Uterus (tissue), 4 donors: ENCODE data around the gene CPNE9. TPM values are rescaled to one million over a fixed set of nuclear protein-coding genes. Genes with fewer than 3 reads are reported as not detected.

ENCODE experiments used
- DNase-seq, 2 donors: peaks; one replicate each; pipeline ENCODE4 v3.0.0-alpha.2; 2019 to 2020
- H3K27ac ChIP-seq, 2 donors: fragments of 200-600 bp; sonication (generic); 1 replicate in 1 of 2; 2 replicates in 1 of 2; pipeline ENCODE4 v1.5.1; 2016 to 2018
- H3K27me3 ChIP-seq, 2 donors: fragments of 200-600 bp; sonication (generic); one replicate each; pipeline ENCODE4 v1.5.1; 2018 to 2019; ENCODE audit warnings: control low read depth in 1 of 2
- H3K36me3 ChIP-seq, 2 donors: fragments of 200-600 bp; sonication (generic); one replicate each; pipeline ENCODE4 v1.5.1; 2019; ENCODE audit warnings: control low read depth in 1 of 2
- H3K4me1 ChIP-seq, 2 donors: fragments of 200-600 bp; sonication (generic); one replicate each; pipeline ENCODE4 v1.5.1; 2018 to 2019; ENCODE audit warnings: control low read depth in 1 of 2
- H3K4me3 ChIP-seq, 2 donors: fragments of 200-600 bp; sonication (generic); 1 replicate in 1 of 2; 2 replicates in 1 of 2; pipeline ENCODE4 v1.5.1; 2018 to 2019; ENCODE audit warnings: mild to moderate bottlenecking in 1 of 2
- H3K9me3 ChIP-seq, 2 donors: fragments of 200-600 bp; sonication (generic); one replicate each; pipeline ENCODE4 v1.5.1; 2019; ENCODE audit warnings: control low read depth in 1 of 2
- CTCF ChIP-seq, 4 experiments: fragments of 200-600 bp in 2 of 4; fragments of 450-650 bp in 2 of 4; sonication (generic) in 2 of 4; IDR thresholded peaks; one replicate each; pipeline ENCODE4 v1.5.1; 2016 to 2019; ENCODE audit warnings: antibody characterized with exemption in 4 of 4, mild to moderate bottlenecking in 2 of 4, moderate library complexity in 1 of 4
- POLR2A ChIP-seq, 2 donors: fragments of 450-650 bp; IDR thresholded peaks; one replicate each; pipeline ENCODE4 v1.6.1; 2016; ENCODE audit warnings: antibody characterized with exemption in 2 of 2, mild to moderate bottlenecking in 1 of 2, moderate library complexity in 1 of 2
- intact Hi-C: fragments of 100-400 bp; cut with DNase I; formaldehyde crosslinking; loops from one replicate; pipeline ENCODE4 v1.15.1; 2023; ENCODE audit warnings: low total_unique reads
- total RNA-seq, 4 donors: library from RNA; depleted of rRNA in 3 of 4; stranded (reverse); fragments of >200 nt in 3 of 4; gene quantifications; one replicate each; pipeline versions ENCODE4 v1.1.0 to v1.2.4, GENCODE V29; 2014 to 2023
- donor health status: DM: yes; HTN: yes; CAD: no.

Gene CPNE9
- total RNA-seq, 4 donors from 2014 or later = not detected

GRCh38 chr3:9676785-9677184 is 26.8 kb upstream of the CPNE9 start:
- no peaks in the 10 kb centered on the region for H3K27me3 ChIP-seq
- intact Hi-C loops = no loop called here
- H3K36me3 ChIP-seq = no peaks in the 10 kb centered on the region
- TF ChIP-seq POLR2A (IDR thresholded peaks at IDR 0.05) = no peak
- TF ChIP-seq CTCF (IDR thresholded peaks at IDR 0.05) = no peak
- no peak for DNase-seq
- H3K9me3 ChIP-seq = no peaks in the 10 kb centered on the region
- no peak overlapping the region for H3K27ac ChIP-seq
- H3K4me1 ChIP-seq = no peaks in the 10 kb centered on the region
- no peak overlapping the region for H3K4me3 ChIP-seq

- H3K27me3 ChIP-seq = no peaks in the 10 kb centered on the region
- H3K27ac ChIP-seq = no peak overlapping the region
- H3K4me1 ChIP-seq = no peaks in the 10 kb centered on the region
- TF ChIP-seq CTCF (IDR thresholded peaks at IDR 0.05) (no peak), POLR2A (IDR thresholded peaks at IDR 0.05) (no peak)
- intact Hi-C loops = no loop called here
- DNase-seq = no peak
- H3K4me3 ChIP-seq = no peak overlapping the region
- H3K9me3 ChIP-seq = no peaks in the 10 kb centered on the region
- no peaks in the 10 kb centered on the region for H3K36me3 ChIP-seq
These were observed 25.1 kb upstream of the CPNE9 start for GRCh38 chr3:9678493-9678892.

- no peak overlapping the region for H3K4me3 ChIP-seq
- H3K36me3 ChIP-seq = no peaks in the 10 kb centered on the region
- no peak overlapping the region for H3K27ac ChIP-seq
- H3K4me1 ChIP-seq = no peaks in the 10 kb centered on the region
- H3K27me3 ChIP-seq = no peaks in the 10 kb centered on the region
- intact Hi-C loops = no loop called here
- no peak for TF ChIP-seq CTCF (IDR thresholded peaks at IDR 0.05)
- TF ChIP-seq POLR2A (IDR thresholded peaks at IDR 0.05) = no peak
- no peaks in the 10 kb centered on the region for H3K9me3 ChIP-seq
- no peak for DNase-seq
These were observed 24.1 kb upstream of the CPNE9 start for GRCh38 chr3:9679476-9680080.

GRCh38 chr3:9681011-9681722 is 22.5 kb upstream of the CPNE9 start:
- Histone ChIP-seq H3K36me3 (no peaks in the 10 kb centered on the region), H3K27me3 (no peaks in the 10 kb centered on the region), H3K27ac (no peak overlapping the region), H3K4me1 (no peaks in the 10 kb centered on the region), H3K4me3 (no peak overlapping the region), H3K9me3 (no peaks in the 10 kb centered on the region)
- no peak for DNase-seq
- TF ChIP-seq POLR2A (IDR thresholded peaks at IDR 0.05) (no peak), CTCF (IDR thresholded peaks at IDR 0.05) (no peak)
- intact Hi-C loops = no loop called here

- H3K36me3 ChIP-seq = no peaks in the 10 kb centered on the region
- no peak overlapping the region for H3K27ac ChIP-seq
- intact Hi-C loops = no loop called here
These were observed 21.9 kb upstream of the CPNE9 start for GRCh38 chr3:9681723-9682081.

More at GRCh38 chr3:9681723-9682081, 21.9 kb upstream of the CPNE9 start:
- no peaks in the 10 kb centered on the region for H3K9me3 ChIP-seq
- no peak for TF ChIP-seq POLR2A (IDR thresholded peaks at IDR 0.05)
- no peak for TF ChIP-seq CTCF (IDR thresholded peaks at IDR 0.05)
- no peaks in the 10 kb centered on the region for H3K4me1 ChIP-seq
- no peak for DNase-seq
- H3K27me3 ChIP-seq = no peaks in the 10 kb centered on the region
- H3K4me3 ChIP-seq = no peak overlapping the region
